B cell (primary cell): ENCODE measurements around the gene KCND3.

Experiments used
- EZH2 ChIP-seq: IDR thresholded peaks from 2 replicates; pipeline ENCODE4 v1.6.1; 2012; ENCODE audit warnings: borderline replicate concordance, low read depth, mild to moderate bottlenecking, moderate library complexity, low read length; ENCODE audit not compliant: insufficient read depth, poor library complexity, severe bottlenecking
- TF ChIP-seq, protein P1 (sequence below): fragments of 200-600 bp; IDR thresholded peaks from one replicate; pipeline ENCODE4 v1.8.0; 2022; ENCODE audit warnings: antibody characterized with exemption, mild to moderate bottlenecking

GRCh38 chr1:111723871-111724270 lies 265.6 kb downstream of the KCND3 start:
- TF ChIP-seq, protein P1, sequence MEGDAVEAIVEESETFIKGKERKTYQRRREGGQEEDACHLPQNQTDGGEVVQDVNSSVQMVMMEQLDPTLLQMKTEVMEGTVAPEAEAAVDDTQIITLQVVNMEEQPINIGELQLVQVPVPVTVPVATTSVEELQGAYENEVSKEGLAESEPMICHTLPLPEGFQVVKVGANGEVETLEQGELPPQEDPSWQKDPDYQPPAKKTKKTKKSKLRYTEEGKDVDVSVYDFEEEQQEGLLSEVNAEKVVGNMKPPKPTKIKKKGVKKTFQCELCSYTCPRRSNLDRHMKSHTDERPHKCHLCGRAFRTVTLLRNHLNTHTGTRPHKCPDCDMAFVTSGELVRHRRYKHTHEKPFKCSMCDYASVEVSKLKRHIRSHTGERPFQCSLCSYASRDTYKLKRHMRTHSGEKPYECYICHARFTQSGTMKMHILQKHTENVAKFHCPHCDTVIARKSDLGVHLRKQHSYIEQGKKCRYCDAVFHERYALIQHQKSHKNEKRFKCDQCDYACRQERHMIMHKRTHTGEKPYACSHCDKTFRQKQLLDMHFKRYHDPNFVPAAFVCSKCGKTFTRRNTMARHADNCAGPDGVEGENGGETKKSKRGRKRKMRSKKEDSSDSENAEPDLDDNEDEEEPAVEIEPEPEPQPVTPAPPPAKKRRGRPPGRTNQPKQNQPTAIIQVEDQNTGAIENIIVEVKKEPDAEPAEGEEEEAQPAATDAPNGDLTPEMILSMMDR: no peak
- no peak for TF ChIP-seq EZH2
